Activated T-cell treated with anti-CD3 and anti-CD28 coated beads for 24 hours (primary cell): ENCODE measurements around the gene SEMA5A.

ENCODE experiments used
- DNase-seq: peaks from one replicate; pipeline ENCODE4 v3.0.0-alpha.2; 2020; ENCODE audit warnings: low read depth

The SEMA5A gene

GRCh38 chr5:9395706-9396105 is 150.2 kb downstream of the SEMA5A start:
- DNase-seq = no peak

GRCh38 chr5:9394221-9394620 is 151.7 kb downstream of the SEMA5A start:
- DNase-seq = no peak

- no peak for DNase-seq
Measured at GRCh38 chr5:9392625-9393024, 153.2 kb downstream of the SEMA5A start.

GRCh38 chr5:9391080-9391479 is 154.8 kb downstream of the SEMA5A start:
- DNase-seq = no peak

GRCh38 chr5:9390113-9390512 is 155.8 kb downstream of the SEMA5A start:
- no peak for DNase-seq

DNA sequence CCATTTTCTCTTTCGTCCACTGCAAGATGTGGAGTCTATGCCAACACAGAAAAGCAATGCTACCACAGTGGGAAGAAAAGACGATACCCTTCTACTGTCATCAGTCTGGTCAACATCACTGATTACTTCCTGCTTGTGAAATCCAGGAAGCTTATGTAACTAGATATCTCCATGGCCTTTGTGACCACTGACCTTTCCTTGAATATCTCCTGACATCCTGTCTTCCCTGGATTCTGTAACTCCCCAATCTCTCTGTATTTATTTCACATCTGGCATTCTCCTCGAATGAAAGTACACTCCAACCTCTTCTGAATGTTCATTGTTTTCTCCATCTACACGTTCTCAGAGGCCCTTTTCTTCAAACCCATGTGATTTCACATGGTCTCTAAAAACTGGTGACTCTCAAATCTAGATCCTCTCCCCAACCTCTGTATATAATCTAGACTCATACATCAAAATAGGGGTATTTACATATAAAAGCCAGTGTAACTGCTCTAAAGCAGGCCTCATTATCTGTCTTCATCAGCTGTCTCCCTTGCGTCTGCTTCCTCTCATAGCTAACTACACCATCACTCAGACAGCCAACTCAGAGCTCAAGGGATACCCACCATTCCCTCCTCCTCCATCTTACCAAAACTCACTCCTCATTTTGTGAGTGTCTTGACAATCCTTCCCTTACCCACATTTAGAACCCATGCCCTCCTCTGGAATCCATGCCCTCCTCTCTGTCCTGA is 156.8 kb downstream of the SEMA5A start:
- no peak for DNase-seq

DNA sequence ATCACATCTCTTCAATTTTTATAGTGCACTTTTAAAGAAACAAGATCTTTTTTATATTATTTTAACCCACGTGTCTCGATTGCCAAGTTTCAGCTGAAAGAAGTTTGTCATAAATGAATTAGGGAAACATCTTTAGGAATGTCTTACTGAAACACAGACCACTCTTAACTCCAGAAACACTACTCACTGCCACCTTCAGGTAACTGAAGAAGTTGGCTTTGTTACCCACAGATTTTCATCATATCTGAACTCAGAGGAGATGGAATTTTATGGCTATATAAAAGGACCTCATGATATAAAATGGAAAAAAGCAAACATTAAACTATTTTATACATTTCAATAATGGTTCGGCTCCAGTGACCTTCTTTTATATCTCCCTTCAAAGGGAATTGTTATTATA is 158.0 kb downstream of the SEMA5A start:
- no peak for DNase-seq

GRCh38 chr5:9386945-9387344 is 158.9 kb downstream of the SEMA5A start:
- DNase-seq = no peak

- DNase-seq = no peak
Measured at GRCh38 chr5:9382522-9382921, 163.4 kb downstream of the SEMA5A start.

GRCh38 chr5:9381464-9381863 is 164.4 kb downstream of the SEMA5A start:
- DNase-seq = no peak

DNA sequence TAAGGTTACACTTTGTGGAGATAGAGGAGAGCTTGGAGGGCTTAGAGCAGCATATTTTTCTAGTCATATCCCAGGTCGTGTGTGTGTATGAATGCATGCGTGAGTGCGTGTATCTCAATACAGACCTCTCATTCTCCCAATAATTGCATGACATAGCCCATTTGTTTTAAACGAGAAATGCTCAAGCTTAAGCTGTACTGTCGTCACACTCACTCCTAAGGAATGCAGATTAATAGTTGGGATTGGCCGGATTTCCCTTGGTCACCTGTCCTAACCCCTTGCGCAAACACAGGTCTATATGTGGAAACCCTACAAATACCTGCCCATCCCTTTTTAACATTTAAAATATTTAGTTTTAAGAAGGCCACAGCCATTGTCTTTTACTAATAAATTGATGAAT is 165.8 kb downstream of the SEMA5A start:
- no peak for DNase-seq

DNA sequence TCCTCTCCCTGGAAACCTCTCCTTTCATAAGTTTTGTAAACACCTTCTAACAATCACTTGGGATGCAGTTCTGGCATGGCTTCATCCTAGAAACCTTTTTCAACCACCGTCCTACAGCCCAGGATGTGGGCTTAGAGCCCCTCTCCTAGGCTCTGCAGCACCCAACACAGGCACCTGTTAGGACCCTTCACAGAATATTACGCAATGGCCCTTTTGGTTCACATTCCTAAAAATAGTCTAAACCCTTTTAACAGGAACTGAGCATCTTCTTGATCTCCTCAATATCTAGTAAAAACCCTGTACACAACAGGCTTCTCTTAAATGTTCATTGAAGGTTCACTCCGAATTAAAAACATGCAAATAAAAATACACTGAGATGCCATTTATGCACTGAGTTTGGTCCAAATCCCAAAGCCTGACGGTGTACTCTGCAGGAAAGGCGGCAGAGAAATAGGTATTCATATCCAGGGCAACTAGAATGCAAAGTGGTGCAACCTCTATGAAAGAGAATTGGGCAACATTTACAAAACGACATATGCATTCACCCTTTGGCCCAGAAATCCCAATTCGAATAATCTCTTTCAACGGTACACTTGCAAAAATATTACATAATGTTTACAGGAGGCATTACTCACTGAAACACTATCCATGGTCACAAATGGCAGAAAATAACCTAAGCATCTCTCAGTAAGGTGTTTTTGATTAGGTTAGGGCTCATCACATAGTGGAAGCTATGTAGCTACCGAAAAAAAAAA is 169.3 kb downstream of the SEMA5A start:
- DNase-seq = no peak

GRCh38 chr5:9375756-9376155 is 170.1 kb downstream of the SEMA5A start:
- DNase-seq = no peak

- DNase-seq = no peak
Measured at GRCh38 chr5:9374025-9374424, 171.8 kb downstream of the SEMA5A start.

- DNase-seq = no peak
Measured at GRCh38 chr5:9373571-9373970, 172.3 kb downstream of the SEMA5A start.

- DNase-seq = no peak
Measured at GRCh38 chr5:9370256-9370655, 175.6 kb downstream of the SEMA5A start.

- DNase-seq = no peak
Measured at GRCh38 chr5:9365512-9365911, 180.4 kb downstream of the SEMA5A start.

DNA sequence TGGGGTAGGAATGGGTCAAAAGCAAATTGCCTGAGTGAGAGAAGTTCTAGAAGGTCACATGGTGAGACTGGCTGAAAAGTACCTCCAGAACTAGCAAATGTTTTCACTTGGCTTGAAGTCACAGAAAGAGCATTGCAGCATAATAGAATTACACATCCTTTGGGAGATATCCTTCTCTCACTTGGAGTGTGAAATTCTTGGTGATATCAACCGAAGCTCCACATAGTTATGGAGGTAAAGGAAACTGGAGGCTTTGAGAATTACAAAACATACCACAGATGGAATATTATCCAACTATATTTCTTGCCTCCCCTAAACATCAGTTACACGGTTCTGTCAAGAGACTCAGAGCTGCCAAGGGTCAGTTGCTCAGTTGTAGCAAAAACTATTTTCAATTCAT is 182.4 kb downstream of the SEMA5A start:
- no peak for DNase-seq

GRCh38 chr5:9363026-9363425 is 182.8 kb downstream of the SEMA5A start:
- DNase-seq = no peak

- no peak for DNase-seq
Measured at GRCh38 chr5:9362600-9362999, 183.3 kb downstream of the SEMA5A start.

- DNase-seq = peak; percentile 9
Measured at GRCh38 chr5:9361835-9362234, 184.0 kb downstream of the SEMA5A start.

- DNase-seq = no peak
Measured at GRCh38 chr5:9358961-9359685, 186.8 kb downstream of the SEMA5A start.

DNA sequence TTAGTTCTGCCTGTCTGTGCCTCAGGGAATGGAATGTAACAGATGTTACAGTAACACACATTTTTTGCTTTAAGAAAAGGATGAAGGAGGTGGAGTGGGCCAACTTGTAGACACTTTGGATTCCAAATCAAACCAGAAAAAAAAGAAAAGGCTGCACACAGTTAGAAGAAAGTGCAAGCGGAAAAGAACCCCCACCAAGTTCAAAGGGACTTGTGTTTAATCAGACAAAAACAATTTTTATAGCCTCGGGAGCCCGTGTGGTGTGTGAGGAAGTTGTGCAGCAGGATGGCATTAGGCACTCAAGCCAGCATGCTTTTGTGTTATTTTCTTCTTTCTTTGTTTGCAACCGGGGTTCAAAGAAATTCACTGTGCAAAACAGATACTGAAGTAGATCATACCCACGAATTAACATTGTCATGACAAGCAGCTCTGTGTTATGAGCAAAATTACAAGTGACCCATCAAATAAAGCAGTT is 189.5 kb downstream of the SEMA5A start:
- no peak for DNase-seq
